ENCODE results near the gene MAN1A2.

The MAN1A2 gene

DNA sequence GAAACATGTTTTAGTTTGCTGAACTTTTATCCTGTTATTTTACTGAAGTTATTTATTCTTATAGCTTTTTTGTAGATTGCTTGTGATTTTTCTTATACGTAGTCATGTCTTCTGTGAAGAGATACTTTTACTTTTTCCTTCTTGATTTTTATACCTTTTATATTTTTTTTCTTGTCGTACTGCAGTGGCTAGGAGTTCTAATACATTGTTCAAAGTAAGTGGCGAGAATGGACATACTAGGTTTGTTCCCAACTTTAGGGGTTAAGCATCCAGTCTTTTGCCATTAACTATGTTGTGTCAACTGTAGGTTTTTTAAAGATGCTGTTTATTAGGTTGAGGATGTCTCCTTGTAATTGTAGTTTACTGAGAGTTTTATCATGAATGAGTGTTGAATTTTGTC is 36.3 kb downstream of the MAN1A2 start:
- TF ChIP-seq CTCF (IDR thresholded peaks at IDR 0.05; ENCODE audit: borderline replicate concordance, control extremely low read depth, extremely low read depth, insufficient read depth, missing control alignments) = no peak
- in situ Hi-C loops (cut with MboI; ENCODE audit: low sequenced_read_pairs, unreplicated experiment) = no loop called here
- no peak for DNase-seq (ENCODE audit: low spot score)

GRCh38 chr1:117405042-117405441 is 37.8 kb downstream of the MAN1A2 start:
- in situ Hi-C loops (cut with MboI; ENCODE audit: low sequenced_read_pairs, unreplicated experiment) = no loop called here
- no peak for DNase-seq (ENCODE audit: low spot score)
- TF ChIP-seq CTCF (IDR thresholded peaks at IDR 0.05; ENCODE audit: borderline replicate concordance, control extremely low read depth, extremely low read depth, insufficient read depth, missing control alignments) = no peak

- no peak for TF ChIP-seq CTCF (IDR thresholded peaks at IDR 0.05; ENCODE audit: borderline replicate concordance, control extremely low read depth, extremely low read depth, insufficient read depth, missing control alignments)
- in situ Hi-C loops (cut with MboI; ENCODE audit: low sequenced_read_pairs, unreplicated experiment) = no loop called here
- no peak for DNase-seq (ENCODE audit: low spot score)
Measured at GRCh38 chr1:117412472-117412871, 45.2 kb downstream of the MAN1A2 start.

- no peak for DNase-seq (ENCODE audit: low spot score)
- no peak for TF ChIP-seq CTCF (IDR thresholded peaks at IDR 0.05; ENCODE audit: borderline replicate concordance, control extremely low read depth, extremely low read depth, insufficient read depth, missing control alignments)
- in situ Hi-C loops (cut with MboI; ENCODE audit: low sequenced_read_pairs, unreplicated experiment) = no loop called here
Measured at GRCh38 chr1:117413412-117413811, 46.2 kb downstream of the MAN1A2 start.

GRCh38 chr1:117414943-117415342 is 47.7 kb downstream of the MAN1A2 start:
- DNase-seq (ENCODE audit: low spot score) = no peak
- TF ChIP-seq CTCF (IDR thresholded peaks at IDR 0.05; ENCODE audit: borderline replicate concordance, control extremely low read depth, extremely low read depth, insufficient read depth, missing control alignments) = no peak
- in situ Hi-C loops (cut with MboI; ENCODE audit: low sequenced_read_pairs, unreplicated experiment) = no loop called here

- in situ Hi-C loops (cut with MboI; ENCODE audit: low sequenced_read_pairs, unreplicated experiment) = no loop called here
Measured at GRCh38 chr1:117416004-117416403, 48.8 kb downstream of the MAN1A2 start.

More at GRCh38 chr1:117416004-117416403, 48.8 kb downstream of the MAN1A2 start:
- TF ChIP-seq CTCF (IDR thresholded peaks at IDR 0.05; ENCODE audit: borderline replicate concordance, control extremely low read depth, extremely low read depth, insufficient read depth, missing control alignments) = no peak
- DNase-seq (ENCODE audit: low spot score) = no peak
